GM21367 (cell line): ENCODE measurements around the gene PLA2G6.
A peak's percentile ranks its signal among the peaks of the same experiment; 100 is the strongest.

Experiments used
- ATAC-seq: cut with Tn5 transposase; IDR thresholded peaks from one replicate; pipeline ENCODE4 v1.9.1; 2021; ENCODE audit not compliant: unreplicated experiment

PLA2G6 gene

DNA sequence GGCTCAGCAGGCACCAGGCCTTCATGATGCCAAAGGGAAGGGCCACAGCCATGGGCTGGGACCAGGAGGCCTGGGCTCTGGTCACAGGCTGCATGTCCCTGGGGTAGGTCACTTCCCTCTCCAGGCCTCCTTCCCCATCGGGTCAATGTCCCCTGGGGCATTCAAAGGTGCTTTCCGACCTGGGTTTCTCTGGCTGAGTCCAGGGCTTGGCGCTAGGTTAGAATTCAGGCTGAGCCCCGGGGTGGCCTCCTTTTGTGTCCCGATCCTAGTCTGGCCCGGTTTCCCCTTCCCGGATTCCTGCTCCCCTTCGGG lies 32.3 kb upstream of the PLA2G6 start:
- no peak for ATAC-seq

DNA sequence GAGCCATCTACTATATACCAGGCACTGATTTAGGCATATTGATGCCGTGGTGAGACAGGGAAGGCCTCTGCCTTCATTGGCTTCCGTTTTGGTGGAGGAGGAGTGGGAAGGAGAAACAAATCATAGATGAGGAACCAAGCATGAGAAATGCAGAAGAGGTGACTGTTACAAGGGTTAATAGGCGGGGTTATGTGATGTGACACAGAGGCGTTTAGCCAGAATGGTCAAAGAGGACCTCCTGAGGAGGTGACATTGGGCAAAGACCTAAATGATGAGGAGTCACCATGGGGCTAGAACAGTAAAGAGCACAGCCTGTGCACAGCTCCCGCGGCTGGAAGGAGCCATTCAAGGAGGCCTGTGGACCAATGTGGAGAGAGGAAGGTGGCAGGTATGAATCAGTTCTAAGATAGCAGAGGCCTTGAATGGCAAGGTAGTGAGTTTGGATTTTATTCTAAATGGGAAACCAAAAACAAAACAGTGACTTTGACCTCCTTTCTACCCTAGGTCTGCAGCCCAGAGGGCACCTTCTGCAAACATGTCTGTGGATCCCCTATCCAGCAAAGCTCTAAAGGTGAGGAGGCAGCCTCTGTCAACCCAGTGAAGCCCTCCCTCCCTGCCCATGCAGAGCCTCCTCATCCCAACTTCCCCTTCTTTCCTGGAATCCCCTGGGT lies 31.8 kb upstream of the PLA2G6 start:
- ATAC-seq = no peak

DNA sequence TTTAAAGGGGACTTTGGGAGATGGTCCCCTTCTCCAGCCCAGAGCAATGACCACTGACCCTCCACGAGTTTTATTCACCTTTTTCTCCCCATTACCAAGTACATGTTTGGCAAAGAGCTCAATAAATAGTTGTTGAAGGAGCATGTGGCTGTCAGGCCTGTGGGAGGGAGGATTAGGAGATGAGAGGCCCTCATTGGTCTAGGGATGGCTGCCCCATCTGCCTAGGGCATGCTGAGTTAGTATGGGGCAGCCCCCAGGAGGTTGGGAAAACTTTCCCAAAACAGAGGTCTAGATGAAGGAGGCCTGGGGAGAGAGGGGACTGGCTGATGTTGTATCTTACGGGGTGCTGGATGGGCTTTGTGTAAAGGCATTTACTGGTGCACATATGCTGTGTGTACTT lies 30.8 kb upstream of the PLA2G6 start:
- ATAC-seq = no peak

DNA sequence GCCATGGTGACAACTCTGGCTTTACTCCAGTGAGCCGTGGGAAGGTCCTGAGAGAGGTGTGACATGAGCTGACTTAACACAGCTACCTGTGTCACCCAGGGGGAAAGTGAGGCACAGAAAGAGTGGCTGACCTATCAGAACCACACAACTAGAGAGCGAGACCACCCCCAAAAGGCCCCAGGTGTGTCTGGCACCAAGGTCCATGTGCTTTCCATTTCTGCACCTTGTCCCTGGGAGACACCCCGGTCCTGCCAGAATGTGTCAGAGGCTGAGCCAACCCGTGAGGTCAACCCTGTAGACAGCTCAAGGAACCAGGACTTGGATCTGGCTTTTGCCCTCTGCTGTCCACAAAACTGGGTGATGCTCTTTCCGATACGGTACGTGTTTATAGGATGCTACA lies 29.9 kb upstream of the PLA2G6 start:
- no peak for ATAC-seq

DNA sequence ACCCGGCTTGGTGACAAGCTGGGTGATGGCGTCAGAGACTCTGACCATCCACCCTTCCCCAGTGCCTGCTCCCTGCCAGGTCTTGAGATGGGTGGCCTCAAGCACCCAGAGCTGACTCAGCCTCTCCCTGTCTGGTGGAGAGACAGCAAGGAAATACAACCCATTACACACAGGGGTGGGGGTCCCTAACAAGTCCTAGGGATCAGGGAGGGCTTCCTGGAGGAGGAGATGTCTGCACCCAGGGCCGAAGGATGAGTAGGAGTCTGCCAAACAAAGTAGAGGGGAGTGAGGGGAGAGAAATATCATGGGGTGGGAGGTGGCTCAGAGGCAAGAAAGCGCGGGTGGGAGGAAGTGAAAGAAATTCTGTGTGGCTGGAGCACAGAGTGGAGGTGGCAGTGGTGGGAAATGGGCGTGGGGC lies 26.9 kb upstream of the PLA2G6 start:
- ATAC-seq = no peak

DNA sequence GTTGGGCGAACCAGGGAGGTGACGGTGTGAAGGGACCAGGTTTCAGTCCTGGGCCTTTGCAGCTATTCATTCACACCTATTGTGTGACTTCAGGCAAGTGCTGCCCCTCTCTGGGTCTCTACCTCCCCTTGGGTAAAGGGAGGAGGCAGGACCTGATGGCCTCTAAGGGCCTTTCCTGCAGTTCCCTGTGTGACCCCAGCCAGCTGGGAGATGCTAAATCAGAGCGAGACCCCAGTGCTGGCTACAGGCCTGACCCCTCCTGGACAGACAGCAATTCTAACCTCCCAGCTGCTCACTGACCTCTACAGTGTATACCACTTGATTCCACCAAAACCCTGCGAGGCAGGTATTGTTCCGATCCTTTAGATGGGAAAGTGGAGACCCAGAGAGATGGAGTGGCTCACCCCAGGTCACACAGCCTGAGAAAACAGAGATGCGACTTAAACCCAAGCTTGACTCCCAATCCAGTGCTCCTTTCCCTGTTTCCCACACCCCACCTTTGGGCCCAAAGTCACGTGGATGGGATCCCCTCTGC lies 26.3 kb upstream of the PLA2G6 start:
- ATAC-seq = no peak

DNA sequence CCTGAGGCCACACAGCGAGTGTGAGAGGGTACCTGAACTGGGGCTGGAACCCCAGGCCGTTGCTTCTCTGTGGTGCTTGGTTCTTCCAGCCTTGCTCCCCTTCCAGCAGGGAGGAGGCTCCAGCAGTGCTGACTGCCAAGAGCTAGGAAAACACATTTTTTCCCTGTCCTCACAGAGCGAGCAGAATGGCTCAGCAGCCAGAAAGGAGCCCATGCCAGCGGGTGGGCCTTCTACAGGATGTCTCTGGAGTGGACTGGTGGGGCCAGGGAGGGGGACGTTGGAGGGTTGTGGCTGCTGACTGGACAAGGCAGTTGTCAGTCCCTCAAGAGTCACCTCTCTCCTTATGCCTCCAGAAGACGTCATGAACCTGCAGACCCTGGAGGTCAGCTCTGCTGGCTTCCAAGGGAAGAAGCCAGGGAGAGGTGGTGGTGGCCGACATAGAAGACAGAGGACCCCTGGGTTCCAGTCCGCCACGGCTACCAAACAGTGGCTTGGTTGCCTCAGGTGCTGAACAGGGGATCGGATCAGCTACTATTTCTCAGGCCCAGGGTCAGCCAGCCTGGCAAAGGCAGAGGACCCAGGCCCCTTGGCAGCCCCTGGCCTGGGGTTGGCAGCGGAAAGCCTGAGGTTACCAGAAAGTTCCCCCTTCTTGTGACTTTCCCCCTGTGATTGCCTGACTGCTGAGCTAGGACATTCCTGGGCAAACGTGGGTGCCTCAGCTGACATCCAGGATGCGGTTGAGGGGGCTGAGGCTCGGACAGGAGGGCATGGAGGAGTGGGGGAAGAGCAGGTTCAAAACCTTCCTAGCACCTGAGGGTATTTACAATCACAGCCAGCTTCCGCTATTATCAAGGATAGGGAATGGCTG lies 23.9 kb upstream of the PLA2G6 start:
- ATAC-seq = no peak

DNA sequence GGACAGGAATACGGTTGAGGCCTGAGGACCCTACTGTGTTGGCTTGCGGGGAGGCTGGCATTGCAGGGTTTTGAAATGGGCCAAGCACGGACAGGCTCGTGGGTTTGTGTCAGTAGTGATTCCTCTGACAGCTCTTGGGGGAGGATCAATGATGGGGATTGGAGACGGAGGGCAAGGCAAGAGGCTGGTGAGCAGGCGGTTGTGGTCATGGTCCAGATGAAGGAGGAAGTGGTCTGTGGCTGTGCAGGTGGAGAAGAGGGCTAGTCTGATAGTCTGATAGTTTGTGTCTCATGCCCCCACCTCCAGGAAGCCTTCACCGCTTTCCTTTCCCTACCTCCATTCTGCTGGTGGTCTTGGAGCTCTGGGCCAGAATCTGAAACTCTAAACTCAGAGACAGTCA lies 23.2 kb upstream of the PLA2G6 start:
- ATAC-seq = no peak

DNA sequence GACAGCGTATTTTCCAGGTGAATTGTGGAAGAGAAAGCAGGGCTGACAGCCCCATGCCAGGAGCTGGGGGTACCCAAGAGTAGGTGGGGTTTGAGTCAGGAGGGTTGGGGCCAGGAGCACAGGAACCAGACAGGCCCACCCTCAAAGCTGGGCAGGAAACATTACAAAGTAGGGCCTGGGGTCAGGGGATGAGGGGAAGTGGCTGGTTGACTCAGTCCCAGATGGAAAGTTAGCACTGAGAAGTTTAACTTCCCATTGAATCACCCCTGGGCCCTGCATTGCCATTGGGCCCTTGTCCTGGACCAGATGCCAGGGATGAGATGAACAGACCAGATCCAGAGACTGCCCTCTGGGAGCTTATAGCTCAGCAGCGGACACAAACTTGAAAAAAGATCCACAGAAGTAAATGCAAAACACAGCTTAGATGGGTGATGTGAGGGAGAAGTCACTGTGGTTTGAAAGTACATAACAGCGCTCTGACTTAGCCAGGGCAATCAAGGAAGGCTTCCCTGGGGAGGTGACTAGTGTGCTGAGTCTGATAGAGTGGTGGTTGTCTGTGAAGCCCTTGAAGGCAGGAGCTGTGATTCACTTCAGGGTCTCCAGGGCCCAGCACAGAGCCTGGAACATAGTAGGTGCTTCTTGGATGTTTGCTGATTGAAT lies 22.4 kb upstream of the PLA2G6 start:
- no peak for ATAC-seq

DNA sequence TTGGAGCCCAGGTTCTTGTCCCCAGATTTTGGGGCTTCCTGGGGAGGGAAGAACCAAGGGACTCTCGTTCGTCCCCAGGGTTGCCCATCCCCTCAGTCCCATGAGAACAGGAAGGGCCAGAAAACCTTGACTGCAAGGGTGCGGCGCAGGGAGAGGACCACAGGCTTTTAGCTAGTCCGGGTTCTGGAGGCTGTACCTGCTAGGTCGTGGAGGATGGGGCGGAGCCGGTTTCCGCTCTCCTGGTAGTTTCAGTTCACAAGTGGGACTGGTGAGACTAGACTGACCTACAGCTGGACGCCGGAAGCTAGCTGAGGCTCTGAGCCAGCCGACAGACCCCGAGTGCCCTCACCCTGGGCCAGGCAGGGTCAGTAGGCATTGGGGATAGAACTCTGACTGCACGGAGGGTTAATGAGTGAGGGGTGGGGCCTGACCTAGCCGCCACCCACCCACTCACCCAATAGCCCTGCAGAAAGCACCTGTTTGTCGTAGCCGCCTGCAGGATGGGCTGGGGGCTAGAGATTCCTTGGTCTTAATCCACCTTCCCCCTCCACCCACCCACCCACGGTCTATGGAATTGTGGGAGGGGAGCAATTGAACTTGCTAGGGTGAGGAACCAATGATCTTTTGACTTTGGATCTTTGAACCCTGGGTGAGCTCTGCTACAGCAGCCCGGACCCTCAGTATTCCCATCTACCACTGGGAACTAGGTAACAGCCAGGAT lies 21.6 kb upstream of the PLA2G6 start:
- peak; percentile 17 for ATAC-seq

DNA sequence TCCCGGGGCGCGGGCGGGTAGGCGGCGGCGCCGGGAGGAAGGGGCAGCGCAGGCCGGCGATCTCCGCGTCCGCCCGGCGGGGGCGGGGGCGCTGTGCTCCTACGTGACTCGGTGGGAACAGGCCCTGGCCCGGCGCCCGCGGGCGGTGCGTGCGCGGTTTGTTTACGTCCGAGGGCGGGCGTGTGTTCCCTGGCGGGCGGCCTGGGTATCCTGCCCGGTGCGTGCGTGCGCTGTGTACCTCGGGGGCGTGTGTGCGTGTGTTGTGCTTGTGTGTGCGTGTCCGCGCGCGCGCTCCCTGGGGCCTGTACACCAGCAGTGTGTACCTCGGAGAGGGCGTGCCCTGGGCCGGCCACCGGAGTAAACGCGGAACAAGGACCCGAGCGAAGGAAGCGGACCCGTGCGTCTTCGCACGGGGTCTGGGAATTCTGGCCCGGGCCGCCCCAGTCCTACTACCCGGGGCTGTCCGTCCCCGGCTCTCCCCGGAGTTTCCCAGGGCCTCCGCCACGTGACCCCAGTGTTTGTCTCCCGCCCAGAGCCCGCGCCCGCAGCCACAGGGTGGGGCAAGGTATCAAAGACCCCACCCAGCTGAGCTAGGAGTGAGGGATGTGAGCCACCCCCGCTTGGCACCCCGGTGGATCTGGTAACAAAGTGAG lies 20.9 kb upstream of the PLA2G6 start:
- ATAC-seq = peak; percentile 10

DNA sequence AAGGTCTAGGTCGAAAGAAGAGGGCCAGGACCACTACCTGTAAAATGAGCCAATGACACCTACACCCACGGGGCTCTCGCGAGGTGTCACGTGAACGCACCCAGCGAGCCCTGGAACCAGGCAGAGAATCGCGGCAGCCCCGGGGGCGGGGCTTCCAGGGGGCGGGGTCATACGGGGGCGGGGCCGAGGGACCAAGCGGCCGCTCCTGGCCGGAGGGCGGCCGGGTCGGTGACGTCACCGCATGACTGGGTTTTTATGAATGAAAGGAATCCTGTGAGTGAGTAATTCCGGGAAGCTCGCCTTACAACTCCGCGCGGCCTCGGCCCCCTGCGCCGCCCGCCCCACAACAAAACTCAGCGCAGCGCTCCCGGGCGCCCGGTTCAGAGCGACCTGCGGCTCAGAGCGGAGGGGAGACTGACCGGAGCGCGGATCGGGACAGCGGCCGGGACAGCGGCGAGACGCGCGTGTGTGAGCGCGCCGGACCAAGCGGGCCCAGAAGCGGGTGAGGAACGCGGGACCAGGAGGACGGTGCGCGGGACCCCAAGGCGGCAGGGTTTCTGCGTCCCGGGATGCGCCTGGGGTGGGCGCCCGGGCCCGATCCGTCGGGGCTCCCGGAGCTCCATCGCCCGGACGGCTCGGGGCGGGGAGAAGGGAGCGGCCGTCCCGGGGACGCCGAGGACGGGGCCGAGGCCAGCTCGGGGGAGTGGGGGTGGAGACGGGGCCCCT lies 20.2 kb upstream of the PLA2G6 start, which contains the start of gene MAFF:
TSS of gene MAFF (plus strand) at position 284 of the 726 bp plus-strand sequence. CDS start 11,860 bp downstream, outside the sequence.
- peak; percentile 35 for ATAC-seq

DNA sequence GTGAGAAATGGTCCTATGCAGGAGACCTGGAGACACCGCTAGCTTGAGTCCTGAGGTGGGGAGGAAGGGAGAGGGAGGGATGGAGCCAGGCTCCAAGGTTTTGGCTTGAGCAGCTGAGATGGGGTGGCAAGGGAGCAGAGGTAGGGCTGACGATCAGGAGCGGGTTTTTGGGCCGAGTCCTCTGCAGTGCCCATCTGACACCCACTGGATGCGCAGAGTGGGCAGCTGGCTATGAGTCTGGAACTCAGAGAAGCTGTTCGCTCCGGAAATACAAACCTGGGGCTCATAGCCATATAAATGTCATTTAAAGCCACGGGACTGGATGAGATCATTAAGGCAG lies 19.7 kb upstream of the PLA2G6 start:
- no peak for ATAC-seq

DNA sequence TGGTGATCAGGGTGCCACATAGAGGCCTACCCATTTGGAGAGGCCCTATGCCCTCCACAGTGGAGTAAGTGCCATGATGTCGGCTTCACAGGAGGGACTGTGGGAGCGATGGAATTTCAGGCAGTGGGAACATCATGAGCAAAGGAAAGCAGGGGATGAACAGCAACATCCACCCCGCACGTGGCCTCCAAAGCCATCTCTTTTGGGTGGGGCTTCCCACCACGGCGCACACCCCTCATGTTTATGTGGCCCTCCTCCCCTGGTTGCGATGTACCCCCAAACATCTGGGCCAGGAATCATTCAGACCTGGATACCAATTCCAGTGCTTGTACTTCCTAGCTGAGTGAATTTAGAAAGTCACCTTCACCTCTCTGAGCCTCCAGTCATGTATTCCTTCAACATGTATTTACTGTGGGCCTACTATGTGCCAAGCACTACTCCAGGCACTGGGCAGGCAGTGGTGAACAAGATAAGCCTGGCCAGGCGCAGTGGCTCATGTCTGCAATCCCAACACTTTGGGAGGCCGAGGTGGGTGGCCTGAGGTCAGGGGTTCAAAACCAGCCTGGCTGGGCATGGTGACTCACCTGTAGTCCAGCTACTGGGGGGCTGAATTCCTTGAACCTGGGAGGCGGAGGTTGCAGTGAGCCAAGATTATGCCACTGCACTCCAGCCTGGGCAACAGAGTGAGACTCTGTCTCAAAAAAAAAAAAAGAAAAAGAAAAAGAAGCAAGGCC lies 18.4 kb upstream of the PLA2G6 start:
- no peak for ATAC-seq

DNA sequence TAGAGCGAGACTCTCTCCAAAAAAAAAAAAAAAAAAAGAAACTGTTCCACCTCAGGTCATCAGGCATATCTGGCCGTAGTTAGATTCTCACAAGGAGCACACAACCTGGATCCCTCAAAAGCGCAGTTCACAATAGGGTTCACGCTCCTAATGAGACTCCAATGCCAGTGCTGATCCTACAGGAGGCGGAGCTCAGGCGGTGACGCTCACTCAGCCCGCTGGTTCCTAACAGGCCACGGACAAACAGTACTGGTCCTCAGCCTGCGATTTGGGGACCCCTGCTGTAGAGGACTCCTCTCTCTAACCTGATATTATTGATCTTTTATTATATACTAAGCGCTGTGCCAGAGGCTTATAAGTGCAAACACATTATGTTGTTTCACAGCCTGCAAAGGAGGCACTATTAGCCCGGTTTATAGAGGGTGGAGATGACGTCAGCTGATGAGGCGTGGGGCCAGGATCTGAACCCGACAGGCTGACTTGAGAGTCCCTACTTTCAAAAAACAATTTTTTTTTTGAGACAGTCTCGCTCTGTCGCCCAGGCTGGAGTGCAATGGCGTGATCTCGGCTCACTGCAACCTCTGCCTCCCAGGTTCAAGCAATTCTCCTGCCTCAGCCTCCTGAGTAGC lies 15.3 kb upstream of the PLA2G6 start:
- ATAC-seq = no peak

DNA sequence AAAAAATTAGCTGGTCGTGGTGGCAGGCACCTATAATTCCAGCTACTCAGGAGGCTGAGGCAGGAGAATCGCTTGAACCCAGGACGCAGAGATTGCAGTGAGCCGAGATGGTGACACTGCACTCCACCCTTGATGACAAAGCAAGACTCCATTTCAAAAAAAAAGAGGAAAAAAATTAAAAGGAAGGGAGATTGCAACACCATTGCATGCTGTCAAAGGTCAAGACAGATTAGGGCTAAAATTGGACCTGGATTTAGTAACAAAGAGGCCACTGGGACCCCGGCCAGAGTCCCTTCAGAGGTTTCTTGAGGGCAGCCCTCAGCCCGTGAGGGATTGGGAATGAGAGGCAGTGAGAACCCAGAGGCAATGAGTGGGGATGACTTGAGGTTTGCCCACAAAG lies 11.9 kb upstream of the PLA2G6 start:
- ATAC-seq = no peak

DNA sequence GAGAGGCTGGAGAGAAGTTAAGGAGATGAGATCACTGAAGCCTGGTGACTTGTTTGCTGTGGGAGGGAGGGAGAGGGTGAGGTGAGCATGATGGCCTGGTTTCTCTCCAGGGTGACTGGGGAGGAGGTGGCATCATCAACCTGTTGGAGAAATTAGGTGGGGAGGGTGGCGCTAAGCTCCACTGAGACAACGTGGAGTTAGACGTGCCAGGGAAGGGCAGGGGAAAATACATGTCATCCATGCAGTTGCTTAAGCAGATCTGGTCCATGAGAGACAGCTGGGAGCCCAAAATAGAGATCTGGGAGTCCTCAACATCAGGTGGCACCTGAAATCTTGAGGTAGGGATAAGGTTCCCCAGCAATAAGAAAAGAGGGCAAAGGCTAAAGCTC lies 10.8 kb upstream of the PLA2G6 start:
- ATAC-seq = no peak

DNA sequence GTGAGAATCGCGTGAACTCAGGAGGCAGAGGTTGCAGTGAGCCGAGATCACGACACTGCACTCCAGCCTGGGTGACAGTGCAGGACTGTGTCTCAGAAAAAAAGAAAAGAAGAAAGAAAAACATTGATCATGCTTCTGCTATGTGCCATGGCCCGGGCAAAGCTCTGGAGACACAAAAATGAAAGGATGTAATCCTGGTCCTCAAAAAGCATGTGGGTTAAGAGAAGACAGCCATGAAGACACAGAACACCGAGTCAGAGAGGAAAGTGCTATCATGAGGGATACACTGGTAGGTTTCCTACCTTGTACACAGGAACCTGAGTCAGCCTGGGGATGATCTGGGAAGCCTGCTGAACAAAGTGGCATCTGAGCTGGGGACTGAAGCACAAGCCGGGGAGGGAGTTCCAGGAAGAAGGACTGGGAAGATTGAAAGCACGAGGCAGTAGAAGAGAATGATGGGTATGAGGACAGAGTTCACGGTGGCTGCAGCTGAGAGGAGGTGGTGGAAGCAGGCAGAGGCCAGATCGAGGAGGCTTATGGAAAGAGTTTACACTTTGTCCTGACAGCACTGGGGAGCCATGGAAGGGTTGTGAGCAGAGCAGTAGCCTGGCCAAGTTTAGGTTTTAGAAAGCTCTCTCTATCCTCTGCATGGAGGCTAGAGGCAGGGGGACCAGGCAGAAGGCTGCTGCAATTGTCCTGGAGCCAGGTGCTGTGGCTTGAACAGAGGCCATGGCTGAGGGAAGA lies 10.3 kb upstream of the PLA2G6 start:
- ATAC-seq = no peak
